ENCODE data around the gene NCDN.
"Not testable (repeated sequence)": the region's sequence is repeated elsewhere in the genome, so short reads cannot be mapped to it uniquely, and the experiment has no call there.

Gene NCDN

GRCh38 chr1:35572296-35572695 lies 14.7 kb downstream of the NCDN start:
- peak; percentile 55 for DNase-seq

- DNase-seq = peak; percentile 75
Measured at GRCh38 chr1:35573198-35574124, 15.9 kb downstream of the NCDN start, which contains the start of gene TFAP2E. TFAP2E (plus strand) TSS chr1:35573314; CDS start chr1:35573578, 264 bp downstream.

- peak; percentile 59 for DNase-seq
Measured at GRCh38 chr1:35574125-35574654, 16.6 kb downstream of the NCDN start.

- peak; percentile 92 for DNase-seq
Measured at GRCh38 chr1:35574655-35575415, 17.2 kb downstream of the NCDN start.

- peak; percentile 49 for DNase-seq
Measured at GRCh38 chr1:35575416-35575958, 17.9 kb downstream of the NCDN start.

GRCh38 chr1:35576061-35576765 lies 18.6 kb downstream of the NCDN start:
- peak; percentile 78 for DNase-seq

GRCh38 chr1:35576766-35577070 lies 19.1 kb downstream of the NCDN start:
- DNase-seq = not testable (repeated sequence)

- DNase-seq = peak; percentile 76
Measured at GRCh38 chr1:35577071-35577998, 19.7 kb downstream of the NCDN start.

GRCh38 chr1:35580949-35581388 lies 23.4 kb downstream of the NCDN start:
- no peak for DNase-seq

GRCh38 chr1:35581621-35582020 lies 24.0 kb downstream of the NCDN start:
- not testable (repeated sequence) for DNase-seq

GRCh38 chr1:35585281-35585680 lies 27.7 kb downstream of the NCDN start:
- no peak for DNase-seq

- DNase-seq = not testable (repeated sequence)
Measured at GRCh38 chr1:35585805-35586204, 28.2 kb downstream of the NCDN start.

GRCh38 chr1:35586808-35587207 lies 29.2 kb downstream of the NCDN start:
- no peak for DNase-seq

GRCh38 chr1:35587736-35588135 lies 30.1 kb downstream of the NCDN start:
- no peak for DNase-seq

GRCh38 chr1:35588197-35588910 lies 30.8 kb downstream of the NCDN start:
- DNase-seq = no peak

GRCh38 chr1:35589516-35590427 lies 32.2 kb downstream of the NCDN start:
- no peak for DNase-seq

GRCh38 chr1:35590476-35591040 lies 33.0 kb downstream of the NCDN start:
- no peak for DNase-seq

GRCh38 chr1:35591211-35591610 lies 33.6 kb downstream of the NCDN start:
- no peak for DNase-seq
